Chondrocyte (in vitro differentiated cells): ENCODE data around the gene MYT1. TPM values are rescaled to one million over a fixed set of nuclear protein-coding genes. Genes with fewer than 3 reads are reported as not detected.

Experiments used
- DNase-seq: peaks from one replicate; pipeline ENCODE4 v3.0.0; 2021; ENCODE audit warnings: mixed read lengths, low spot score
- H3K27ac Mint-ChIP-seq: one replicate; pipeline ENCODE4 v1.8.0; 2021; ENCODE audit warnings: mild to moderate bottlenecking, moderate library complexity, mixed read lengths; ENCODE audit not compliant: unreplicated experiment
- H3K27me3 Mint-ChIP-seq: 2 replicates; pipeline ENCODE4 v1.8.0; 2021; ENCODE audit warnings: low read depth, mixed read lengths
- H3K36me3 Mint-ChIP-seq: 2 replicates; pipeline ENCODE4 v1.8.0; 2021; ENCODE audit warnings: low read depth, mixed read lengths
- H3K4me1 Mint-ChIP-seq: 2 replicates; pipeline ENCODE4 v1.8.0; 2021; ENCODE audit warnings: low read depth, mild to moderate bottlenecking, mixed read lengths
- H3K4me3 Mint-ChIP-seq: one replicate; pipeline ENCODE4 v1.8.0; 2021; ENCODE audit warnings: mild to moderate bottlenecking, moderate library complexity, mixed read lengths; ENCODE audit not compliant: unreplicated experiment
- H3K9me3 Mint-ChIP-seq: 2 replicates; pipeline ENCODE4 v1.8.0; 2021; ENCODE audit warnings: low read depth, mixed read lengths
- CTCF ChIP-seq: fragments of 200-600 bp; sonication (generic); IDR thresholded peaks from 2 replicates; pipeline ENCODE4 v1.5.0; 2021; ENCODE audit warnings: antibody characterized with exemption, mild to moderate bottlenecking, moderate library complexity
- total RNA-seq: library from RNA; stranded (reverse); gene quantifications from 3 replicates; pipeline ENCODE4 v1.2.1, GENCODE V29; 2021

MYT1 gene
- total RNA-seq, 1 donor from 2014 or later: not detected

GRCh38 chr20:64142590-64142989 is 21.7 kb upstream of the MYT1 start:
- no peak overlapping the region for H3K27ac Mint-ChIP-seq
- TF ChIP-seq CTCF: no peak
- peaks cover 5% of the 10 kb centered on the region for H3K9me3 Mint-ChIP-seq
- no peaks in the 10 kb centered on the region for H3K4me1 Mint-ChIP-seq
- peaks cover 2% of the 10 kb centered on the region for H3K36me3 Mint-ChIP-seq
- DNase-seq: no peak
- peaks cover 28% of the 10 kb centered on the region for H3K27me3 Mint-ChIP-seq
- H3K4me3 Mint-ChIP-seq: no peak overlapping the region

- H3K4me1 Mint-ChIP-seq: no peaks in the 10 kb centered on the region
- H3K27me3 Mint-ChIP-seq: peaks cover 32% of the 10 kb centered on the region
- H3K4me3 Mint-ChIP-seq: no peak overlapping the region
- no peak overlapping the region for H3K27ac Mint-ChIP-seq
- TF ChIP-seq CTCF: no peak
- peaks cover 2% of the 10 kb centered on the region for H3K36me3 Mint-ChIP-seq
- peak; percentile 43 for DNase-seq
- H3K9me3 Mint-ChIP-seq: peaks cover 5% of the 10 kb centered on the region
Measured at GRCh38 chr20:64143018-64143801, 21.0 kb upstream of the MYT1 start.

- Mint-ChIP-seq H3K4me1 (no peaks in the 10 kb centered on the region), H3K27ac (no peak overlapping the region), H3K27me3 (peaks cover 36% of the 10 kb centered on the region), H3K4me3 (no peak overlapping the region), H3K36me3 (peaks cover 2% of the 10 kb centered on the region), H3K9me3 (peaks cover 5% of the 10 kb centered on the region)
- TF ChIP-seq CTCF: no peak
- DNase-seq: no peak
Measured at GRCh38 chr20:64144144-64144912, 19.9 kb upstream of the MYT1 start.

- DNase-seq: no peak
- no peaks in the 10 kb centered on the region for H3K4me1 Mint-ChIP-seq
- H3K4me3 Mint-ChIP-seq: no peak overlapping the region
- H3K9me3 Mint-ChIP-seq: peaks cover 5% of the 10 kb centered on the region
- no peak overlapping the region for H3K27ac Mint-ChIP-seq
- H3K36me3 Mint-ChIP-seq: peaks cover 2% of the 10 kb centered on the region
- peaks cover 32% of the 10 kb centered on the region for H3K27me3 Mint-ChIP-seq
- peak; percentile 31 for TF ChIP-seq CTCF
Measured at GRCh38 chr20:64145458-64146300, 18.6 kb upstream of the MYT1 start.
